ENCODE data around the gene COPS9. TPM values are rescaled to one million over a fixed set of nuclear protein-coding genes. Genes with fewer than 3 reads are reported as not detected.

The COPS9 gene
- total RNA-seq, 1 donor from 2014 or later = 109 TPM

- DNase-seq (peak; percentile 22), ATAC-seq (no peak)
- Histone ChIP-seq H3K36me3 (no peaks in the 10 kb centered on the region), H3K27ac (no peak overlapping the region), H3K9me3 (no peaks in the 10 kb centered on the region), H3K4me1 (no peaks in the 10 kb centered on the region), H3K27me3 (ENCODE audit: low read depth) (peaks cover 11% of the 10 kb centered on the region), H3K4me3 (no peak overlapping the region)
- intact Hi-C loops (cut with DNase I) = no loop called here
- no peak for TF ChIP-seq CTCF (IDR thresholded peaks at IDR 0.05)
These were observed 28.9 kb upstream of the COPS9 start for GRCh38 chr2:240165034-240165433.

GRCh38 chr2:240164586-240164985, 28.5 kb upstream of the COPS9 start:
- intact Hi-C loops (cut with DNase I) = no loop called here
- no peak for ATAC-seq

GRCh38 chr2:240163844-240164574, 27.9 kb upstream of the COPS9 start:
- no peak for TF ChIP-seq CTCF (IDR thresholded peaks at IDR 0.05)
- DNase-seq = peak; percentile 14
- Histone ChIP-seq H3K36me3 (no peaks in the 10 kb centered on the region), H3K27ac (no peak overlapping the region), H3K9me3 (no peaks in the 10 kb centered on the region), H3K4me1 (no peaks in the 10 kb centered on the region), H3K4me3 (no peak overlapping the region), H3K27me3 (ENCODE audit: low read depth) (peaks cover 11% of the 10 kb centered on the region)
- intact Hi-C loops (cut with DNase I) = no loop called here
- no peak for ATAC-seq

More at GRCh38 chr2:240164586-240164985, 28.5 kb upstream of the COPS9 start:
- TF ChIP-seq CTCF (IDR thresholded peaks at IDR 0.05) = no peak
- H3K4me1 ChIP-seq = no peaks in the 10 kb centered on the region
- DNase-seq = no peak
- H3K36me3 ChIP-seq = no peaks in the 10 kb centered on the region
- no peak overlapping the region for H3K4me3 ChIP-seq
- no peak overlapping the region for H3K27ac ChIP-seq
- no peaks in the 10 kb centered on the region for H3K9me3 ChIP-seq
- H3K27me3 ChIP-seq (ENCODE audit: low read depth) = peaks cover 11% of the 10 kb centered on the region

GRCh38 chr2:240162939-240163714, 27.0 kb upstream of the COPS9 start:
- ATAC-seq = no peak
- Histone ChIP-seq H3K9me3 (no peaks in the 10 kb centered on the region), H3K27ac (no peak overlapping the region), H3K4me1 (no peaks in the 10 kb centered on the region), H3K4me3 (no peak overlapping the region), H3K36me3 (no peaks in the 10 kb centered on the region), H3K27me3 (ENCODE audit: low read depth) (peaks cover 11% of the 10 kb centered on the region)
- intact Hi-C loops (cut with DNase I) = no loop called here
- no peak for TF ChIP-seq CTCF (IDR thresholded peaks at IDR 0.05)
- peak; percentile 34 for DNase-seq

GRCh38 chr2:240162531-240162930, 26.4 kb upstream of the COPS9 start:
- peaks cover 11% of the 10 kb centered on the region for H3K27me3 ChIP-seq (ENCODE audit: low read depth)
- H3K36me3 ChIP-seq = no peaks in the 10 kb centered on the region
- H3K4me1 ChIP-seq = no peaks in the 10 kb centered on the region
- peak; percentile 20 for DNase-seq
- H3K4me3 ChIP-seq = no peak overlapping the region
- no peaks in the 10 kb centered on the region for H3K9me3 ChIP-seq
- intact Hi-C loops (cut with DNase I) = no loop called here
- no peak for ATAC-seq
- H3K27ac ChIP-seq = no peak overlapping the region
- TF ChIP-seq CTCF (IDR thresholded peaks at IDR 0.05) = no peak

Data from lower lobe of right lung (tissue), 2 donors.